OCI-LY7 (cell line): ENCODE results near the gene PSPH. TPM values are rescaled to one million over a fixed set of nuclear protein-coding genes. Genes with fewer than 3 reads are reported as not detected.
A peak's percentile ranks its signal among the peaks of the same experiment; 100 is the strongest.

ENCODE experiments used
- BruUV-seq: library from RNA; stranded (reverse); fragments of 400-500 nt; replicated peaks from 2 replicates; lab custom pipeline; 2021; lab: Mats Ljungman, UMichigan
- CTCF ChIA-PET: fragments of 300-600 bp; sonication (Branson Sonifier 250); formaldehyde crosslinking; loops from one replicate; lab custom pipeline; 2022; ENCODE audit warnings: antibody characterized with exemption; ENCODE audit not compliant: unreplicated experiment; lab: Charles Lee
- POLR2A ChIA-PET: fragments of 300-600 bp; sonication (Branson Sonifier 250); formaldehyde crosslinking; loops from one replicate; lab custom pipeline; 2022; ENCODE audit warnings: antibody characterized with exemption; lab: Charles Lee
- DNase-seq: peaks from one replicate; pipeline ENCODE4 v3.0.0-alpha.2; 2015; ENCODE audit warnings: low spot score
- H2AFZ ChIP-seq: fragments of 200-600 bp; sonication (generic), shearing (Covaris generic); 2 replicates; pipeline ENCODE4 v1.6.1; 2014; ENCODE audit warnings: mild to moderate bottlenecking, antibody characterized with exemption, low read length, moderate library complexity
- H3K27ac ChIP-seq: fragments of 200-600 bp; sonication (generic); 2 replicates; pipeline ENCODE4 v1.5.1; 2014; ENCODE audit warnings: mixed run types, low read depth, mild to moderate bottlenecking, moderate library complexity, low read length, inconsistent platforms; ENCODE audit not compliant: poor library complexity, severe bottlenecking
- H3K36me3 ChIP-seq: fragments of 200-600 bp; sonication (generic); 2 replicates; pipeline ENCODE4 v1.6.1; 2014; ENCODE audit warnings: mild to moderate bottlenecking, antibody characterized with exemption, low read length, moderate library complexity, mixed read lengths; ENCODE audit not compliant: insufficient read depth
- H3K4me1 ChIP-seq: fragments of 200-600 bp; sonication (generic); 2 replicates; pipeline ENCODE4 v1.5.1; 2014; ENCODE audit warnings: mild to moderate bottlenecking, low read length; ENCODE audit not compliant: insufficient read depth, poor library complexity, severe bottlenecking
- H3K4me2 ChIP-seq: fragments of 200-600 bp; sonication (generic); 2 replicates; pipeline ENCODE4 v1.6.1; 2014; ENCODE audit warnings: mild to moderate bottlenecking, low read length
- H3K4me3 ChIP-seq: fragments of 200-600 bp; sonication (generic); 2 replicates; pipeline ENCODE4 v1.5.1; 2014; ENCODE audit warnings: mild to moderate bottlenecking, low read depth, low read length; ENCODE audit not compliant: poor library complexity, severe bottlenecking
- H3K79me2 ChIP-seq: fragments of 200-600 bp; sonication (generic); 2 replicates; pipeline ENCODE4 v1.6.1; 2016; ENCODE audit warnings: low read depth, mild to moderate bottlenecking, low read length, moderate library complexity, mixed read lengths; ENCODE audit not compliant: insufficient read depth
- H3K9me2 ChIP-seq: fragments of 200-600 bp; sonication (generic); 2 replicates; pipeline ENCODE4 v1.6.1; 2016; ENCODE audit warnings: mild to moderate bottlenecking, low read length, mixed read lengths; ENCODE audit not compliant: insufficient read depth
- H3K9me3 ChIP-seq: fragments of 200-600 bp; sonication (generic); 2 replicates; pipeline ENCODE4 v1.6.1; 2014; ENCODE audit warnings: mild to moderate bottlenecking, mixed run types, low read length, mixed read lengths
- H4K20me1 ChIP-seq: fragments of 200-600 bp; sonication (generic); 2 replicates; pipeline ENCODE4 v1.6.1; 2014; ENCODE audit warnings: mild to moderate bottlenecking, antibody characterized with exemption, low read length, moderate library complexity, mixed read lengths; ENCODE audit not compliant: insufficient read depth
- EZH2phosphoT487 ChIP-seq: fragments of 200-600 bp; sonication (generic); IDR thresholded peaks from 2 replicates; pipeline ENCODE4 v1.6.1; 2018; ENCODE audit warnings: low read depth, borderline replicate concordance, mild to moderate bottlenecking, mixed run types, antibody characterized with exemption, low read length, moderate library complexity, mixed read lengths
- intact Hi-C: fragments of 100-400 bp; cut with micrococcal nuclease; formaldehyde crosslinking; loops from one replicate; pipeline ENCODE4 v1.10.0; 2022; ENCODE audit not compliant: unreplicated experiment
- total RNA-seq, 2 experiments: library from RNA; depleted of rRNA in 1 of 2; stranded (reverse); fragments of >200 nt in 1 of 2; shearing (Covaris generic) in 1 of 2; gene quantifications; 2 replicates each; pipeline ENCODE4 v1.2.3, GENCODE V29; 2014 to 2022
- TF ChIP-seq, protein P1 (sequence below): fragments of 200-600 bp; sonication (generic); conservative IDR thresholded peaks from 2 replicates; pipeline ENCODE4 v1.5.1; 2014; ENCODE audit warnings: mild to moderate bottlenecking, antibody characterized with exemption, low read length, moderate library complexity, mixed read lengths

PSPH gene
- total RNA-seq, 2 experiments from 2014 or later, result 55.3 to 62.9 TPM

DNA sequence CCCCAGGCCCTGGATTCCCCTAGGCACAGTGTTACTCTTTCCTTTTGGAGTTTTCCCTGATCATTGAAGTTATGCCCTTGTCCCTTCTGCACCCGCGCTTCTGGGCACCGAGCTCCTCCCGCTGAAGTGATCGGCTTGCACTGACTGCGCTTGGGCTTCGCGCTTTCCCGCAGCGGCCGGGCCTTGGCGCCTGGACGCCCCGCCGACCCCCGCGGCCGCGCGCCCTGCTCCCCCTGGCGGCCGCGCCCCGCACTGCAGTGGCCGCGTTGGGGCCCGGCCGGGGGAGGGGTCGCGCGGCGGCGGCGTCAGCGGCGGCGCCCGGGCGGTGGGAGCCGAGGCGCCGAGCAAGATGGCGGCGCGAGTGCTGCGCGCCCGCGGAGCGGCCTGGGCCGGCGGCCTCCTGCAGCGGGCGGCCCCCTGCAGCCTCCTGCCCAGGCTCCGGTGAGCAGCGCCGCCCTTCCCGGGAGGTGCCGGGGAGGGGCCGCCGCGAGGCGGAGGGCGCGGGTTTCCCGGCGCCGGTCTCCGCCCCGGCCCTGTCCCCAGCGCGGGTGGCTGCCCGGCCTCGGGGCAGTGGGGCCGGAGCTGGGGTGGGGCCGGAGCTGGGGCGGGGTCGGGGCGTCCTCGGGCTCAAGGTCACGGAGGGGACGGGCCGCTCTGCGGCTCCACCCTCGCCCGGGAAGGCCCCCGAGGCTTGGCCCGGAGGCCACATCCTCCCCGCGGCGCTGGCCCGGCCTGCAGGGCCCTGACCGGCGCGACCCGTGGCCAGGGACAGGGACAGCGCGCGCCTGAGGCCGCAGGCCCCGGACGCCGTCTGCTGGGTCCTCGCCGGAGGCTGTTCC lies 86.8 kb downstream of the PSPH start, which contains the start of gene NIPSNAP2:
Gene NIPSNAP2, plus strand, starts transcription at position 325 of the 839 bp plus-strand sequence. Its CDS starts 25 bp downstream, at position 350.
- H3K4me1 ChIP-seq, result peaks cover 13% of the 10 kb centered on the region
- H3K4me3 ChIP-seq, result peak within 1 kb of the TSS; percentile 90
- TF ChIP-seq, protein P1, sequence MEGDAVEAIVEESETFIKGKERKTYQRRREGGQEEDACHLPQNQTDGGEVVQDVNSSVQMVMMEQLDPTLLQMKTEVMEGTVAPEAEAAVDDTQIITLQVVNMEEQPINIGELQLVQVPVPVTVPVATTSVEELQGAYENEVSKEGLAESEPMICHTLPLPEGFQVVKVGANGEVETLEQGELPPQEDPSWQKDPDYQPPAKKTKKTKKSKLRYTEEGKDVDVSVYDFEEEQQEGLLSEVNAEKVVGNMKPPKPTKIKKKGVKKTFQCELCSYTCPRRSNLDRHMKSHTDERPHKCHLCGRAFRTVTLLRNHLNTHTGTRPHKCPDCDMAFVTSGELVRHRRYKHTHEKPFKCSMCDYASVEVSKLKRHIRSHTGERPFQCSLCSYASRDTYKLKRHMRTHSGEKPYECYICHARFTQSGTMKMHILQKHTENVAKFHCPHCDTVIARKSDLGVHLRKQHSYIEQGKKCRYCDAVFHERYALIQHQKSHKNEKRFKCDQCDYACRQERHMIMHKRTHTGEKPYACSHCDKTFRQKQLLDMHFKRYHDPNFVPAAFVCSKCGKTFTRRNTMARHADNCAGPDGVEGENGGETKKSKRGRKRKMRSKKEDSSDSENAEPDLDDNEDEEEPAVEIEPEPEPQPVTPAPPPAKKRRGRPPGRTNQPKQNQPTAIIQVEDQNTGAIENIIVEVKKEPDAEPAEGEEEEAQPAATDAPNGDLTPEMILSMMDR, result peak; percentile 54
- no peak for TF ChIP-seq EZH2phosphoT487
- peak within 1 kb of the TSS; percentile 28 for H3K27ac ChIP-seq
- H3K36me3 ChIP-seq, result peaks cover 5% of the 10 kb centered on the region; the same call in 1 of the 2 replicates
- peaks cover 14% of the 10 kb centered on the region; the same call in 1 of the 2 replicates for H3K79me2 ChIP-seq
- no TSS peak for BruUV-seq
- ChIA-PET CTCF (no interaction called here), POLR2A (interaction anchor here (0.7 to 1.5 kb wide), 4 partner anchors 15 to 502 kb away, joined by 3 to 4 read pairs (median 3); partner anchors contain the start of gene CHCHD2)
- H3K9me3 ChIP-seq, result no peaks in the 10 kb centered on the region
- peak within 1 kb of the TSS; percentile 87 for H3K4me2 ChIP-seq
- no peaks in the 10 kb centered on the region for H4K20me1 ChIP-seq
- peak; percentile 78 for DNase-seq
- intact Hi-C loops, result loop anchor here (1.0 to 10.0 kb wide), 4 partner anchors 62 to 323 kb away; partner anchors contain the start of genes CCT6A and PSPH
- no peaks in the 10 kb centered on the region for H3K9me2 ChIP-seq
- peak within 1 kb of the TSS; percentile 57 for H2AFZ ChIP-seq

DNA sequence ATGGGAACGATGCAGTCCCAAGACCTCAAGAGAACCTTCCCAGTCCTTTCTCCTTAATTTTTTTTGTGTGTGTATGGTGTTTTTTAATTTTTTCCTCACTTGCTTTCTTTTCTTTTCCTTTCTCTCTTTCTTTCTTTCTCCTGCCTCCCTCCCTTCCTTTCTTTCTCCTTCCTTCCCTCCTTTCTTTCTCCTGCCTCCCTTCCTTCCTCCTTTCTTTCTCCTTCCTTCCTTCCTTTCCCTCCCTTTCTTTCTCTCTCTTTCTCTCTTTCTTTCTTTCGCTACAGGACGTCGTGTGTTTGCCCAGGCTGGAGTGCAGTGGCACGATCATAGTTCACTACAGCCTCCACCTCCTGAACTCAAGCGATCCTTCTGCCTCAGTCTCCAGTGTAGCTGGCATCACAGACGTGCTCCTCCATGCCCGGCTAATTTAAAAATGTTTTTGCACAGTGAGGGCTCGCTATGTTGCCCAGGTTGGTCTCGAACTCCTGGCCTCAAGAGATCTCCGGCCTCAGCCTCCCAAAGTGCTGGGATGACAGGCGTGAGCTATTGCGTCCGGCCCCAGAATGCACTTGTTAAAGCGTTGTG lies 87.6 kb downstream of the PSPH start:
- POLR2A ChIA-PET, result interaction anchor here (0.6 to 1.5 kb wide), 3 partner anchors 15 to 503 kb away, joined by 3 to 4 read pairs (median 3); no protein-coding TSS in a partner anchor
- no peaks in the 10 kb centered on the region for H4K20me1 ChIP-seq
- no peak for DNase-seq
- BruUV-seq, result no TSS peak
- peak overlapping the region; percentile 58 for H3K4me3 ChIP-seq
- peak overlapping the region; percentile 57; the same call in 1 of the 2 replicates for H2AFZ ChIP-seq
- no peaks in the 10 kb centered on the region for H3K9me3 ChIP-seq
- H3K79me2 ChIP-seq, result peaks cover 14% of the 10 kb centered on the region; the same call in 1 of the 2 replicates
- H3K4me1 ChIP-seq, result peaks cover 13% of the 10 kb centered on the region
- CTCF ChIA-PET, result no interaction called here
- H3K4me2 ChIP-seq, result peak overlapping the region; percentile 73
- no peaks in the 10 kb centered on the region for H3K36me3 ChIP-seq
- no peak overlapping the region for H3K27ac ChIP-seq
- no peaks in the 10 kb centered on the region for H3K9me2 ChIP-seq
- intact Hi-C loops, result loop anchor here (1.0 to 10.0 kb wide), 4 partner anchors 61 to 322 kb away; partner anchors contain the start of genes CCT6A and PSPH
- TF ChIP-seq, protein P1, result no peak
- TF ChIP-seq EZH2phosphoT487, result no peak
